Neural cell (in vitro differentiated cells): ENCODE measurements around the gene SRRM2. TPM values are rescaled to one million over a fixed set of nuclear protein-coding genes. Genes with fewer than 3 reads are reported as not detected.

ENCODE experiments used
- H2AFZ ChIP-seq: fragments of 200-600, 300-800 bp; sonication (generic), shearing (Covaris generic); 2 replicates; pipeline ENCODE4 v1.6.0; 2014; ENCODE audit warnings: low read depth, mild to moderate bottlenecking, antibody characterized with exemption, low read length, moderate library complexity
- H3F3A ChIP-seq: fragments of 200-600 bp; shearing (Covaris generic); 2 replicates; pipeline ENCODE4 v1.6.1; 2016; ENCODE audit warnings: mild to moderate bottlenecking, moderate library complexity, mixed read lengths, antibody characterized with exemption, low read length; ENCODE audit not compliant: insufficient read depth, poor library complexity, severe bottlenecking
- H3K27ac ChIP-seq: fragments of 200-600, 300-800 bp; sonication (generic), shearing (Covaris generic); 2 replicates; pipeline ENCODE4 v1.5.1; 2014; ENCODE audit warnings: mild to moderate bottlenecking, low read length, moderate library complexity
- H3K27me3 ChIP-seq: fragments of 300-800, 200-600 bp; sonication (generic), shearing (Covaris generic); 2 replicates; pipeline ENCODE4 v1.6.0; 2014; ENCODE audit warnings: mild to moderate bottlenecking, low read depth, low read length, moderate library complexity; ENCODE audit not compliant: insufficient read depth
- H3K36me3 ChIP-seq: fragments of 300-800, 200-600 bp; sonication (generic), shearing (Covaris generic); 2 replicates; pipeline ENCODE4 v1.5.1; 2014; ENCODE audit warnings: mild to moderate bottlenecking, antibody characterized with exemption, low read length, moderate library complexity; ENCODE audit not compliant: insufficient read depth
- H3K4me2 ChIP-seq: fragments of 300-800, 200-600 bp; sonication (generic), shearing (Covaris generic); 2 replicates; pipeline ENCODE4 v1.6.0; 2014; ENCODE audit warnings: mild to moderate bottlenecking, low read length
- H3K4me3 ChIP-seq: fragments of 300-800, 200-600 bp; sonication (generic), shearing (Covaris generic); 2 replicates; pipeline ENCODE4 v1.5.1; 2014; ENCODE audit warnings: mild to moderate bottlenecking, low read length, moderate library complexity
- H3K79me2 ChIP-seq: fragments of 200-600 bp; shearing (Covaris generic); replicated peaks from 2 replicates; pipeline ENCODE4 v1.6.0; 2014; ENCODE audit warnings: mild to moderate bottlenecking, low read length, moderate library complexity; ENCODE audit not compliant: insufficient read depth
- H3K9ac ChIP-seq: fragments of 300-800, 200-600 bp; sonication (generic), shearing (Covaris generic); 2 replicates; pipeline ENCODE4 v1.6.1; 2016; ENCODE audit warnings: mild to moderate bottlenecking, low read length, mixed read lengths
- H3K9me2 ChIP-seq: fragments of 200-600 bp; shearing (Covaris generic); 2 replicates; pipeline ENCODE4 v1.6.1; 2016; ENCODE audit warnings: mild to moderate bottlenecking, low read length, mixed read lengths; ENCODE audit not compliant: insufficient read depth
- H3K9me3 ChIP-seq: fragments of 200-600, 300-800 bp; sonication (generic), shearing (Covaris generic); 2 replicates; pipeline ENCODE4 v1.6.1; 2016; ENCODE audit warnings: mild to moderate bottlenecking, mixed run types, low read length, moderate library complexity, mixed read lengths
- H4K20me1 ChIP-seq: fragments of 200-600 bp; shearing (Covaris generic); 2 replicates; pipeline ENCODE4 v1.6.1; 2016; ENCODE audit warnings: mild to moderate bottlenecking, mixed run types; ENCODE audit not compliant: insufficient read depth
- EP300 ChIP-seq: fragments of 450-650 bp; conservative IDR thresholded peaks from 2 replicates; pipeline ENCODE4 v1.6.1; 2014; ENCODE audit warnings: antibody characterized with exemption, mild to moderate bottlenecking, moderate library complexity; ENCODE audit not compliant: poor library complexity, severe bottlenecking
- EZH2 ChIP-seq: fragments of 200-600, 300-800 bp; shearing (Covaris generic), sonication (generic); IDR thresholded peaks from 2 replicates; pipeline ENCODE4 v1.6.1; 2014; ENCODE audit warnings: antibody characterized with exemption, low read length, borderline replicate concordance, mild to moderate bottlenecking; ENCODE audit not compliant: insufficient read depth, poor library complexity, severe bottlenecking
- MXI1 ChIP-seq: fragments of 450-650 bp; conservative IDR thresholded peaks from 2 replicates; pipeline ENCODE4 v1.6.1; 2014; ENCODE audit warnings: antibody characterized with exemption, mild to moderate bottlenecking; ENCODE audit not compliant: poor library complexity, severe bottlenecking
- POLR2AphosphoS5 ChIP-seq: IDR thresholded peaks from 2 replicates; pipeline ENCODE4 v1.6.1; 2012
- RAD21 ChIP-seq: fragments of 450-650 bp; conservative IDR thresholded peaks from 2 replicates; pipeline ENCODE4 v1.6.1; 2014; ENCODE audit warnings: antibody characterized with exemption, mild to moderate bottlenecking, moderate library complexity
- SMC3 ChIP-seq: fragments of 450-650 bp; conservative IDR thresholded peaks from 2 replicates; pipeline ENCODE4 v1.6.1; 2014; ENCODE audit warnings: antibody characterized with exemption, mild to moderate bottlenecking, moderate library complexity; ENCODE audit not compliant: poor library complexity
- TAF1 ChIP-seq: IDR thresholded peaks from 2 replicates; pipeline ENCODE4 v1.6.1; 2012; ENCODE audit warnings: low read depth
- polyA plus RNA-seq: library from polyadenylated mRNA; depleted of rRNA; stranded (reverse); fragments of >200 nt; gene quantifications from 2 replicates; pipeline ENCODE4 v1.2.3, GENCODE V29; 2014
- TF ChIP-seq, protein P1 (sequence below): IDR thresholded peaks from 2 replicates; pipeline ENCODE4 v1.6.1; 2012; ENCODE audit warnings: borderline replicate concordance
- TF ChIP-seq, protein P2 (sequence below): fragments of 450-650 bp; IDR thresholded peaks from 2 replicates; pipeline ENCODE4 v1.5.1; 2014; ENCODE audit warnings: antibody characterized with exemption, mild to moderate bottlenecking, moderate library complexity; ENCODE audit not compliant: poor library complexity, severe bottlenecking

The SRRM2 gene
- polyA plus RNA-seq, 1 donor from 2014 or later, result 40.0 TPM

DNA sequence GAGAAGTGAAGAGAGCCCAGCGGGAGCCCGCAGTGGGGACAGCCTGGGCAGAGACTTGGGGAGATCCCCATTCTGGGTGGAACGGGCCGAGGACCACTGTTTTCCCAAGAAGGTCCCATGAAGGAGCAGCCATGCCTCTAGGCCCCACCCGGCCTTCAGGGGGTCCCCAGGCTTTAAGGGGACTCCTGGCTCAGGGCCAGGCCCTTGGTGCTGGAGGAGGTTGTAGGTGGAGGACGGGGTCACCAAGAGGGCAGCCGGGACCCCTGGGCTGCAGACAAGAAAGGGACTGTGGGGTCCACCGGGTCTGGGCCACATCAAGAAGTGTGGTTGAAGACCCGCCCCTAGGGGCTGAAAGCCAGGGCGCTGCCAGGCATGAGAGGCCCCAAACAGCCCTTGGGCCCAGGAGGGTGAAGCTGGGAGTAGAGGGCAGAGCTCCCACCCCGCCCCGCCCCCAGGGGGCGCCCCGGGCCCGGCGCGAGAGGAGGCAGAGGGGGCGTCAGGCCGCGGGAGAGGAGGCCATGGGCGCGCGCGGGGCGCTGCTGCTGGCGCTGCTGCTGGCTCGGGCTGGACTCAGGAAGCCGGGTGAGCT, 64.4 kb downstream of the SRRM2 start, which contains the start of gene PRSS21:
TSS of gene PRSS21 (plus strand) at position 487 of the 589 bp plus-strand sequence. CDS start at position 519, 32 bp downstream.
- Histone ChIP-seq H3K79me2 (no peaks in the 10 kb centered on the region), H3K9me3 (no peaks in the 10 kb centered on the region), H3K27ac (no peak within 1 kb of the TSS), H3K9me2 (no peaks in the 10 kb centered on the region), H3K9ac (no peak within 1 kb of the TSS), H2AFZ (no peak within 1 kb of the TSS), H3K27me3 (no peaks in the 10 kb centered on the region), H3K4me2 (no peak within 1 kb of the TSS), H3K36me3 (no peaks in the 10 kb centered on the region), H3K4me3 (no peak within 1 kb of the TSS), H4K20me1 (no peaks in the 10 kb centered on the region), H3F3A (no peaks in the 10 kb centered on the region)
- no peak for TF ChIP-seq MXI1
- no peak for TF ChIP-seq EP300
- TF ChIP-seq POLR2AphosphoS5, result no peak
- no peak for TF ChIP-seq EZH2
- TF ChIP-seq TAF1, result no peak
- TF ChIP-seq SMC3, result no peak
- TF ChIP-seq, protein P1, sequence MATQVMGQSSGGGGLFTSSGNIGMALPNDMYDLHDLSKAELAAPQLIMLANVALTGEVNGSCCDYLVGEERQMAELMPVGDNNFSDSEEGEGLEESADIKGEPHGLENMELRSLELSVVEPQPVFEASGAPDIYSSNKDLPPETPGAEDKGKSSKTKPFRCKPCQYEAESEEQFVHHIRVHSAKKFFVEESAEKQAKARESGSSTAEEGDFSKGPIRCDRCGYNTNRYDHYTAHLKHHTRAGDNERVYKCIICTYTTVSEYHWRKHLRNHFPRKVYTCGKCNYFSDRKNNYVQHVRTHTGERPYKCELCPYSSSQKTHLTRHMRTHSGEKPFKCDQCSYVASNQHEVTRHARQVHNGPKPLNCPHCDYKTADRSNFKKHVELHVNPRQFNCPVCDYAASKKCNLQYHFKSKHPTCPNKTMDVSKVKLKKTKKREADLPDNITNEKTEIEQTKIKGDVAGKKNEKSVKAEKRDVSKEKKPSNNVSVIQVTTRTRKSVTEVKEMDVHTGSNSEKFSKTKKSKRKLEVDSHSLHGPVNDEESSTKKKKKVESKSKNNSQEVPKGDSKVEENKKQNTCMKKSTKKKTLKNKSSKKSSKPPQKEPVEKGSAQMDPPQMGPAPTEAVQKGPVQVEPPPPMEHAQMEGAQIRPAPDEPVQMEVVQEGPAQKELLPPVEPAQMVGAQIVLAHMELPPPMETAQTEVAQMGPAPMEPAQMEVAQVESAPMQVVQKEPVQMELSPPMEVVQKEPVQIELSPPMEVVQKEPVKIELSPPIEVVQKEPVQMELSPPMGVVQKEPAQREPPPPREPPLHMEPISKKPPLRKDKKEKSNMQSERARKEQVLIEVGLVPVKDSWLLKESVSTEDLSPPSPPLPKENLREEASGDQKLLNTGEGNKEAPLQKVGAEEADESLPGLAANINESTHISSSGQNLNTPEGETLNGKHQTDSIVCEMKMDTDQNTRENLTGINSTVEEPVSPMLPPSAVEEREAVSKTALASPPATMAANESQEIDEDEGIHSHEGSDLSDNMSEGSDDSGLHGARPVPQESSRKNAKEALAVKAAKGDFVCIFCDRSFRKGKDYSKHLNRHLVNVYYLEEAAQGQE, result no peak

DNA sequence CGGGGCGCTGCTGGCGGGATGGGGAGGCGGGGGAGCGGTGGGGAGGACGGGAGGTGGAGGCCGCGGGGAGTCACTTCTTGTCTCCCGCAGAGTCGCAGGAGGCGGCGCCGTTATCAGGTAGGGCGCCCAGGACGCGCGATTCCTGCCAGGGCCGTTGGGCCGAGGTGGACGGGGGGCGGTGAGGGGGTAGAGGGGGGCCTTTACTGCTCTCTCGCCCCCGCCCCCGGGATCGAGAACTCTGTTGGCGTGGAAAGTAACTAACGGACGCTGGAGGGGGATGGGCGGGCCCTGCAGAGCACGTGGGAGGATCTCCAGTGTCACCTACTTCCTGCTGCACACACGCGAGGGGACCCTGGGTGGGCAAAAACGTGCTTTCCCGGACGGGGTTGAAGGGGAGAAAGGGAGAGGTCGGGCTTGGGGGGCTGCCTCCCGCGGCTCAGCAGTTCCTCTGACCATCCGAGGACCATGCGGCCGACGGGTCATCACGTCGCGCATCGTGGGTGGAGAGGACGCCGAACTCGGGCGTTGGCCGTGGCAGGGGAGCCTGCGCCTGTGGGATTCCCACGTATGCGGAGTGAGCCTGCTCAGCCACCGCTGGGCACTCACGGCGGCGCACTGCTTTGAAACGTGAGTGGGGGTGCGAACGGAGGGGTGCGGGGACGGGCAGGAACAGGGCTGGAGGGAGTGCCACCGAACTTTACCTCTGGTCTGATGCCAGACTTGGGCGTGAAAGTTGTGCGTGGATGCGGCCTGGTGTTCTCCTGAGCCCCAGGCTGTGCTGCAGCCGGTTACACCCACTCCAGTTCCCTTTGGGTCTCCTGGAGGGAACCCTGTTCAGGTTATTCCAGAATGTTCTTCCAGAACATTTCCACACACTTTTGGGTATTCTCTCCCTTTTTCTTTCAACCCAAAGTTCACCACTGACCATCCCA, 65.2 kb downstream of the SRRM2 start:
- TF ChIP-seq MXI1, result no peak
- TF ChIP-seq, protein P1, result no peak
- TF ChIP-seq, protein P2, sequence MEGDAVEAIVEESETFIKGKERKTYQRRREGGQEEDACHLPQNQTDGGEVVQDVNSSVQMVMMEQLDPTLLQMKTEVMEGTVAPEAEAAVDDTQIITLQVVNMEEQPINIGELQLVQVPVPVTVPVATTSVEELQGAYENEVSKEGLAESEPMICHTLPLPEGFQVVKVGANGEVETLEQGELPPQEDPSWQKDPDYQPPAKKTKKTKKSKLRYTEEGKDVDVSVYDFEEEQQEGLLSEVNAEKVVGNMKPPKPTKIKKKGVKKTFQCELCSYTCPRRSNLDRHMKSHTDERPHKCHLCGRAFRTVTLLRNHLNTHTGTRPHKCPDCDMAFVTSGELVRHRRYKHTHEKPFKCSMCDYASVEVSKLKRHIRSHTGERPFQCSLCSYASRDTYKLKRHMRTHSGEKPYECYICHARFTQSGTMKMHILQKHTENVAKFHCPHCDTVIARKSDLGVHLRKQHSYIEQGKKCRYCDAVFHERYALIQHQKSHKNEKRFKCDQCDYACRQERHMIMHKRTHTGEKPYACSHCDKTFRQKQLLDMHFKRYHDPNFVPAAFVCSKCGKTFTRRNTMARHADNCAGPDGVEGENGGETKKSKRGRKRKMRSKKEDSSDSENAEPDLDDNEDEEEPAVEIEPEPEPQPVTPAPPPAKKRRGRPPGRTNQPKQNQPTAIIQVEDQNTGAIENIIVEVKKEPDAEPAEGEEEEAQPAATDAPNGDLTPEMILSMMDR, result no peak
- TF ChIP-seq RAD21, result no peak
- no peak for TF ChIP-seq TAF1
- Histone ChIP-seq H2AFZ (no peak overlapping the region), H3K27me3 (no peaks in the 10 kb centered on the region), H3K9ac (no peak overlapping the region), H3K9me2 (no peaks in the 10 kb centered on the region), H3K27ac (no peak overlapping the region), H3K9me3 (no peaks in the 10 kb centered on the region), H4K20me1 (no peaks in the 10 kb centered on the region), H3K4me2 (no peak overlapping the region), H3K4me3 (no peak overlapping the region), H3F3A (no peaks in the 10 kb centered on the region), H3K36me3 (no peaks in the 10 kb centered on the region), H3K79me2 (no peaks in the 10 kb centered on the region)
